Ishikawa (cell line): ENCODE results near the gene CCDC57.

Experiments used
- CEBPB ChIP-seq: IDR thresholded peaks from 2 replicates; pipeline ENCODE4 v1.6.1; 2012
- CREB1 ChIP-seq: IDR thresholded peaks from 2 replicates; pipeline ENCODE4 v1.6.1; 2012; ENCODE audit warnings: low read depth
- EGR1 ChIP-seq: IDR thresholded peaks from 2 replicates; pipeline ENCODE4 v1.6.1; 2012
- EP300 ChIP-seq: IDR thresholded peaks from 2 replicates; pipeline ENCODE4 v1.6.1; 2012; ENCODE audit warnings: borderline replicate concordance
- FOXM1 ChIP-seq: IDR thresholded peaks from 2 replicates; pipeline ENCODE4 v1.6.1; 2012; ENCODE audit warnings: low read depth, borderline replicate concordance
- MAX ChIP-seq: IDR thresholded peaks from 2 replicates; pipeline ENCODE4 v1.6.1; 2012
- NFIC ChIP-seq: IDR thresholded peaks from 2 replicates; pipeline ENCODE4 v1.6.1; 2012
- RAD21 ChIP-seq: IDR thresholded peaks from 2 replicates; pipeline ENCODE4 v1.6.1; 2012; ENCODE audit warnings: low read depth
- TAF1 ChIP-seq: IDR thresholded peaks from 2 replicates; pipeline ENCODE4 v1.6.1; 2012; ENCODE audit warnings: low read depth, mild to moderate bottlenecking
- TCF12 ChIP-seq: IDR thresholded peaks from 2 replicates; pipeline ENCODE4 v1.6.1; 2012; ENCODE audit warnings: low read depth
- TEAD4 ChIP-seq: IDR thresholded peaks from 2 replicates; pipeline ENCODE4 v1.6.1; 2012
- USF1 ChIP-seq: IDR thresholded peaks from 2 replicates; pipeline ENCODE4 v1.6.1; 2012
- YY1 ChIP-seq: IDR thresholded peaks from 2 replicates; pipeline ENCODE4 v1.6.1; 2012; ENCODE audit warnings: low read depth
- ZBTB7A ChIP-seq: IDR thresholded peaks from 2 replicates; pipeline ENCODE4 v1.6.1; 2012; ENCODE audit warnings: low read depth
- TF ChIP-seq, protein P1 (sequence below): IDR thresholded peaks from 2 replicates; pipeline ENCODE4 v1.6.1; 2012; ENCODE audit warnings: low read depth, mild to moderate bottlenecking

Gene CCDC57

DNA sequence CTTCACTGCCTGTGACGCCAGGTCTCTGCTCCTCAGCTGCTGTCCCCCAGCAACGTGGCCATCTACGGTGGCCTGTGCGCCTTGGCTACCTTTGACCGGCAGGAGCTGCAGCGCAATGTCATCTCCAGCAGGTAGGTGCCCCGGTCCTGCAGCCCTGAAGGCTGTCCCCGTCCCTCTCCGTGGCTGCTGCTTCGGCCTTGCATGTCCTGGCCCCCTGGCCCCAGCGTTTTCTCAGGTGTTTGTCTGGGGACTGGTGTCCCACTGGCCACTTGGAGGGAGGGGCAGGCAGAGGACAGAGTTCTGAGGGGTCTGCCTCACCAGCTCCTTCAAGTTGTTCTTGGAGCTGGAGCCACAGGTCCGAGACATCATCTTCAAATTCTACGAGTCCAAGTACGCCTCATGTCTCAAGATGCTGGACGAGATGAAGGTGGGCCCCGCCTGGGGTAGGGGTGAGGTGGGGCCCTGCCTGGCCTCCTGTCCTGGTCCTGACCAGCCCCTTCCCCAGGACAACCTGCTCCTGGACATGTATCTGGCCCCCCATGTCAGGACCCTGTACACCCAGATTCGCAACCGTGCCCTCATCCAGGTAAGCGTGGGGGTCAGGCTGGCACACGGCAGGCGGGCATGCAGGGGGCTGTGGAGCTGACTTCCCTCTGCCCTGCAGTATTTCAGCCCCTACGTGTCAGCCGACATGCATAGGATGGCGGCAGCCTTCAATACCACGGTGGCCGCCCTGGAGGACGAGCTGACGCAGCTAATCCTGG lies 156.5 kb downstream of the CCDC57 start:
- no peak for TF ChIP-seq TEAD4

GRCh38 chr17:82055023-82055964 lies 157.3 kb downstream of the CCDC57 start:
- TF ChIP-seq EGR1 (no peak), YY1 (no peak), NFIC (no peak), ZBTB7A (no peak), USF1 (no peak), TCF12 (no peak), RAD21 (no peak), CREB1 (no peak), TEAD4 (no peak), EP300 (no peak), FOXM1 (no peak), MAX (no peak), TAF1 (no peak), CEBPB (no peak)
- TF ChIP-seq, protein P1, sequence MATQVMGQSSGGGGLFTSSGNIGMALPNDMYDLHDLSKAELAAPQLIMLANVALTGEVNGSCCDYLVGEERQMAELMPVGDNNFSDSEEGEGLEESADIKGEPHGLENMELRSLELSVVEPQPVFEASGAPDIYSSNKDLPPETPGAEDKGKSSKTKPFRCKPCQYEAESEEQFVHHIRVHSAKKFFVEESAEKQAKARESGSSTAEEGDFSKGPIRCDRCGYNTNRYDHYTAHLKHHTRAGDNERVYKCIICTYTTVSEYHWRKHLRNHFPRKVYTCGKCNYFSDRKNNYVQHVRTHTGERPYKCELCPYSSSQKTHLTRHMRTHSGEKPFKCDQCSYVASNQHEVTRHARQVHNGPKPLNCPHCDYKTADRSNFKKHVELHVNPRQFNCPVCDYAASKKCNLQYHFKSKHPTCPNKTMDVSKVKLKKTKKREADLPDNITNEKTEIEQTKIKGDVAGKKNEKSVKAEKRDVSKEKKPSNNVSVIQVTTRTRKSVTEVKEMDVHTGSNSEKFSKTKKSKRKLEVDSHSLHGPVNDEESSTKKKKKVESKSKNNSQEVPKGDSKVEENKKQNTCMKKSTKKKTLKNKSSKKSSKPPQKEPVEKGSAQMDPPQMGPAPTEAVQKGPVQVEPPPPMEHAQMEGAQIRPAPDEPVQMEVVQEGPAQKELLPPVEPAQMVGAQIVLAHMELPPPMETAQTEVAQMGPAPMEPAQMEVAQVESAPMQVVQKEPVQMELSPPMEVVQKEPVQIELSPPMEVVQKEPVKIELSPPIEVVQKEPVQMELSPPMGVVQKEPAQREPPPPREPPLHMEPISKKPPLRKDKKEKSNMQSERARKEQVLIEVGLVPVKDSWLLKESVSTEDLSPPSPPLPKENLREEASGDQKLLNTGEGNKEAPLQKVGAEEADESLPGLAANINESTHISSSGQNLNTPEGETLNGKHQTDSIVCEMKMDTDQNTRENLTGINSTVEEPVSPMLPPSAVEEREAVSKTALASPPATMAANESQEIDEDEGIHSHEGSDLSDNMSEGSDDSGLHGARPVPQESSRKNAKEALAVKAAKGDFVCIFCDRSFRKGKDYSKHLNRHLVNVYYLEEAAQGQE: no peak

DNA sequence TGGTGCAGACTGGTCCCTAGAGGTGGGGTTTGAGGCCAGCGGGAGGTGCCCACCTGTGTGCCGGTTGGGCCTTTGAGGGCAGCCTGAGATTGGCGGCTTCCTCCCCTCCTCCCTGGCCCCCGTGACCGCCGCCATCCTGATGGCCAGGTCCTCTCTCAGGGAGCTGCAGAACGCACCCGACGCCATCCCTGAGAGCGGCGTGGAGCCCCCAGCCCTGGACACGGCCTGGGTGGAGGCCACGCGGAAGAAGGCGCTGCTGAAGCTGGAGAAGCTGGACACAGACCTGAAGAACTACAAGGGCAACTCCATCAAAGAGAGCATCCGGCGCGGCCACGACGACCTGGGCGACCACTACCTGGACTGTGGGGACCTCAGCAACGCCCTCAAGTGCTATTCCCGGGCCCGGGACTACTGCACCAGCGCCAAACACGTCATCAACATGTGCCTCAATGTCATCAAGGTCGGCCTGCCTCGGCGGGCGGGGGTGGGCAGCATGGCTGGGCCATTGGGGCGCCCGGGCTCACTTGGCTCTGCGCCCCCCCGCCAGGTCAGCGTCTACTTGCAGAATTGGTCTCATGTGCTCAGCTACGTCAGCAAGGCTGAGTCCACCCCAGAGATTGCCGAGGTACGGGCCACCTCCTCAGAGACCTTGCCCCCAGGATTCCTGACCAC lies 158.2 kb downstream of the CCDC57 start:
- TF ChIP-seq CREB1 (no peak), NFIC (no peak), MAX (no peak), YY1 (no peak), USF1 (no peak), CEBPB (no peak)
- TF ChIP-seq, protein P1: no peak

DNA sequence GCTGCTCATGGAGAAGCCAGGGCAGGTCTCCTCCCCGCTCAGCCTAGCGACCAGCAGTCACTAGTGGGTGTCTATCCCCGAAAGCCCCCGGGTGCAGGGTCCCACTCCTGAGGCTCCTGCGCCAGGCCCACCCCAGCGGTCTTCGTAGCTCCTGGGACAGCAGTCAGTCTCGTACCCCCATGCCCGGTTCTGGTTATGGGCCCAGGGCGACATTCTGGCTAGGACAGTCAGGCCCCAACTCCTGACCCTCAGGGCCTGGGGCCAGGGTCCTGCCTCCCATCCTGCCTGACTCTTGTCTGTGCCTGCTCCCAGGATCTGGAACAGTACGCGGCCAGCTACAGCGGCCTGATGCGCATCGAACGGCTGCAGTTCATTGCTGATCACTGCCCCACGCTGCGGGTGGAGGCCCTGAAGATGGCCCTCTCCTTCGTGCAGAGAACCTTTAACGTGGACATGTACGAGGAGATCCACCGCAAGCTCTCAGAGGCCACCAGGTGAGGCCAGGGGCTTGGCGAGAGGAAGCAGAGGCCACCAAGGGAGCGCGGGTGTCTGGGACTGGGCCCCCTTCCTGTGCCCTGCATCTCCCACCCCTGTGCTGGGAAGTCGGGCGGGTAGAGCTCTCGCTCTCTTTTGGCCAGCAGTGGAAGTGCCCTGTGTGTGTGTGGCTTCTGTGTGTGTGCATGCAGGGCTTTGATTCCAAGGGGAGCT lies 158.9 kb downstream of the CCDC57 start:
- TF ChIP-seq MAX (no peak), TEAD4 (no peak), FOXM1 (no peak), EP300 (no peak)
- TF ChIP-seq, protein P1: no peak
